GM20000 (cell line): ENCODE data around the gene MED17.

Experiments used
- DNase-seq: peaks from one replicate; pipeline ENCODE4 v3.0.0; 2012; ENCODE audit warnings: low spot score
- CTCF ChIP-seq: IDR thresholded peaks from 2 replicates; pipeline ENCODE4 v1.5.1; 2012; ENCODE audit warnings: mild to moderate bottlenecking, control low read depth; ENCODE audit errors: extremely low read depth, missing control alignments

Gene MED17

GRCh38 chr11:93849751-93850593 lies 65.9 kb downstream of the MED17 start:
- TF ChIP-seq CTCF = no peak
- no peak for DNase-seq

GRCh38 chr11:93850594-93851018 lies 66.5 kb downstream of the MED17 start, which contains the start of gene VSTM5:
VSTM5 (minus strand) TSS chr11:93850618; CDS start chr11:93850502, 116 bp downstream.
- no peak for TF ChIP-seq CTCF
- no peak for DNase-seq

- DNase-seq = no peak
- no peak for TF ChIP-seq CTCF
Observed at GRCh38 chr11:93852242-93852641, 68.2 kb downstream of the MED17 start.

- TF ChIP-seq CTCF = no peak
- no peak for DNase-seq
Observed at GRCh38 chr11:93857413-93858120, 73.5 kb downstream of the MED17 start.

GRCh38 chr11:93858121-93858775 lies 74.2 kb downstream of the MED17 start:
- TF ChIP-seq CTCF = no peak
- DNase-seq = no peak

- TF ChIP-seq CTCF = no peak
- no peak for DNase-seq
Observed at GRCh38 chr11:93861808-93862207, 77.7 kb downstream of the MED17 start.
